UCSD-AML1 (cell line): ENCODE results near the gene NT5M.

Experiments used
- DNase-seq: peaks from one replicate; lab custom pipeline; 2025; ENCODE audit not compliant: unreplicated experiment; lab: John Stamatoyannopoulos, UW

The NT5M gene

DNA sequence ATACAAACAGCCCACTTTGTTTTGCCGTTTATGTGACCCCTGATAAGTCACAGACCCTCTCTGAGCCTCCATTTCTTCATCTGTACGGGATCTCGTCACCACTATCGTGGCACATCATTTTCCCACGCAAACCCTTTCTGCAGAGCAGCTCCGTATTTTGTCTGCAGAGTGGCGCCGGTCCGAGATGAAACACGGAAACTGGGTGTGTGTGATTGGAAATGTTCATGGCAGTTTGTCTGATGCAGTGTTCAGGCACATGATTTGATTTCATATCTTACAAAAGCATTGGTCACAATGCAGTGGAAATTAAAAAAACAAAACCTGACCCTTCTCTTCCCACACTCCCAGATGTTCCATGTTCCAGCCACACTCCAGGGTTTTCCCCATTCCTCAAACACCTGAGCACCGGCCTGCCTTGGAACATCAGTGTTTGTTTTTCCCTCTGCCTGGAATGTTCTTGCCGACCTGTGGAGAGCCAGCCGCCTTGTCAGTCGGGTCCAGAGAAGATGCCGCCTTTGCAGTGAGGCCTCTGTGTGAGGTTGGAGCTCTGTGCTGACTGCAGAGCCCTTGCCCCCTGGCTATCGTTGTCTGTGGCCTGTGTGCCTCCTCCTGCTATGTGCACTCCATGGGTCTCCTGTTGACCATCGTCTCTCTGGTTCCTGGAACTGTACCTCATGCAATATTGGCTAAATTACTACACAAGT lies 39.2 kb downstream of the NT5M start:
- no peak for DNase-seq

DNA sequence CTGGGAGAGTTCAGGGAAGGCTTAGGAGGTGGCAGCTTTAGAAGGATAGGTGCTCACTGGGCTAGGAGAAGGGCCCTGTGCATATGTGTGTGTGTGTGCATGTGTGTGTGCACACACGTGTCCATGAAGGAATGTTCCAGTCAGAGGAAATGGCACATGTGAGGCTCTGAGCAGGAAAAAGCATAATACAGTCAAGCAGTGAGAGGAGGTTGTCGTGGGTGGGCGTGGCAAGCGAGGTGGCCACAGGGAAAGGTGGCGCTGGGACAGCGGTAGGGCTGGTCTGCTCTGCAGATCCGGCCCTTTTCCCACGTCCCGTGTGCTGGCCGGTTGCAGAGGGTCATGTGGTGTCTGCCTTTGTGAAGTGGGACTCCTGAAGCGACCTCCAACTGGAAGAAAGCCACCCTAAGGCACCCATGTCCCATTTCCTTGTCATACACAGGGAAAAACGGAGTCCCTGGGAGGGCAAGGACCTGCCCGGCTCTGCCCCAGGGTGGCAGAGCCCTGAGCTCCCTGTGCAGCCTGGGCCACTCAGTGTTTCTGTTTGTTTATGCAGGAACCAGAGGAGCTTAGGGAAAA lies 40.1 kb downstream of the NT5M start:
- no peak for DNase-seq

DNA sequence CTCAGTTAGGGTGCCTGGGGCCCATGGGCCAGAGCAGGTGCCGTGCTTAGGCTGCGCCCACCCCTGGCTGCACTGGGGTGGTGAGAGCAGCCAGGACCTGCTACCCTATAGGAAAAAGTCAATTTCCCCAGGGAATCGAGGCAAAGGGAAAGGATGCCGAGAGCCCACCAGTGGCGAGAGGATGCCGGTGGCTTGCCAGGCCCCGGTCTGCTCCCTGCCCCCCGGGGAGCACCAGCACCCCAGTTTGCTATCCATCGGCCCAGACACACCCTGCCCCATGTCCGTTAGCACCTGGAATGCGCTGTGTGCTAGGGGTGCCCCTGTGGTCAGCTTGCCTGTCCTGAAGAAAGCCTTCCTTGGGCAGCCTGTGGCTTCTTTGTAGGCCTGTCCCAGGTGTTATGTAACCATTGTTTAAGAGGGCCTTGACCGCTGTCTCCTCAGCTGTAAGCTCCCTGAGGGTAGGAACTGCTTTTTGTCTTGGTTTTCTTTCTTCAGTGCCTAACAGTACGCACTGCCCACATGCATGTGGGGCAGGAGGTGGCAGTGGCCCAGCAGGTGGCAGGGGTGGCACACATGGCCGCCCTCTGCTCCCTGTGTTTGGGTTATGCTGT lies 40.8 kb downstream of the NT5M start:
- DNase-seq = no peak

GRCh38 chr17:17344507-17345293 lies 41.5 kb downstream of the NT5M start:
- DNase-seq = no peak

DNA sequence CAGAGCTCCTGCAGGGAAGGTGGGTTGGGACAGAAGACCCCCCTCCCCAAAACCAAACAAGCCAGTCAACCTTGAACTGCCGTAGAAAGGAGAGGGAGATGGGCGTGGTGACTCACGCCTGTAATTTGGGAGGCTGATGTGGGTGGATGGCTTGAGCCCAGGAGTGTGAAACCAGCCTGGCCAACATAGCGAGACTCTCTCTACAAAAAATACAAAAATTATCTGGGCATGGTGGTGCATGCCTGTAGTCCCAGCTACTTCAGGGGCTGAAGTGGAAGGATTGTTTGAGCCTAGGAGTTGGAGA lies 42.1 kb downstream of the NT5M start:
- DNase-seq = no peak

GRCh38 chr17:17345686-17346427 lies 42.7 kb downstream of the NT5M start:
- no peak for DNase-seq

DNA sequence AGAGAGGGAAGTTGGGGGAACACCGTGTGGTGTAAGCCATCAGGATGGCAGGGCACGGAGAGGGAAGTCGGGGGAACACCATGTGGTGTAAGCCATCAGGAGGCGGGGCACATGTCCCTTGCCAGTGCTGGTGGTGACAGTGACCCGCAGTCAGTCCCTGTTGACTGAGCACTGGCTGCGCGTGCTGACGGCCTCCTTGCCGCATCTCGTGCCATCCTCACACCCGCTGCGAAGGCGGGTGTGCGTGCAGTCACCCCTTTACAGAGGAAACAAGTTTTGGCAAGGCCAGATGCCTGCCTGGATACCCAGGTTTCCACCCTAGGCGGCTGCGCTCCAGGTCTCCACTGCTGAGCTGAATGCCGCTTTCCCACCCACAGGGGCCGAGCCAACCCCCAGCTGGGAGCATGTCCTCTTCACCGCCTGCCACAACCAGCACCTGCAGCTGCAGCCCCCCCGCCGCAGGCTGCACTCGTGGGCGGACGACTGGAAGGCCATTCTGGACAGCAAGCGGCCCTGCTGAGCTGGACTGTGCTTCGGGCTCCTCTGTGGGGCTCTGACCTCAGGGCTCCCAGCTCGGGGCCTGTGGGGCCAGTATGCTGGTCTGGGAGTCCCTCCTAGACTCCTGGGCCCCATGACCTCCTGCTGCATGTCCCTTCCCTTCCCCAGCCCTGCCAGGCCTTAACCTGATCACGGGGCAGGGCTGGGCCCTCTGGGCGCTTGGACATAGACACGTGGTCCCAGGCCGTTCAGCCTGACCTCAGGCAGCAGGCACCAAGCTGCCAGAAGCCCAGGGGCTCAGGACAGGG lies 43.5 kb downstream of the NT5M start:
- no peak for DNase-seq

- DNase-seq = no peak
Measured at GRCh38 chr17:17347234-17347955, 44.2 kb downstream of the NT5M start.

- no peak for DNase-seq
Measured at GRCh38 chr17:17347956-17348871, 45.0 kb downstream of the NT5M start.

GRCh38 chr17:17348872-17349723 lies 45.9 kb downstream of the NT5M start:
- no peak for DNase-seq

- DNase-seq = no peak
Measured at GRCh38 chr17:17349724-17350106, 46.5 kb downstream of the NT5M start.

DNA sequence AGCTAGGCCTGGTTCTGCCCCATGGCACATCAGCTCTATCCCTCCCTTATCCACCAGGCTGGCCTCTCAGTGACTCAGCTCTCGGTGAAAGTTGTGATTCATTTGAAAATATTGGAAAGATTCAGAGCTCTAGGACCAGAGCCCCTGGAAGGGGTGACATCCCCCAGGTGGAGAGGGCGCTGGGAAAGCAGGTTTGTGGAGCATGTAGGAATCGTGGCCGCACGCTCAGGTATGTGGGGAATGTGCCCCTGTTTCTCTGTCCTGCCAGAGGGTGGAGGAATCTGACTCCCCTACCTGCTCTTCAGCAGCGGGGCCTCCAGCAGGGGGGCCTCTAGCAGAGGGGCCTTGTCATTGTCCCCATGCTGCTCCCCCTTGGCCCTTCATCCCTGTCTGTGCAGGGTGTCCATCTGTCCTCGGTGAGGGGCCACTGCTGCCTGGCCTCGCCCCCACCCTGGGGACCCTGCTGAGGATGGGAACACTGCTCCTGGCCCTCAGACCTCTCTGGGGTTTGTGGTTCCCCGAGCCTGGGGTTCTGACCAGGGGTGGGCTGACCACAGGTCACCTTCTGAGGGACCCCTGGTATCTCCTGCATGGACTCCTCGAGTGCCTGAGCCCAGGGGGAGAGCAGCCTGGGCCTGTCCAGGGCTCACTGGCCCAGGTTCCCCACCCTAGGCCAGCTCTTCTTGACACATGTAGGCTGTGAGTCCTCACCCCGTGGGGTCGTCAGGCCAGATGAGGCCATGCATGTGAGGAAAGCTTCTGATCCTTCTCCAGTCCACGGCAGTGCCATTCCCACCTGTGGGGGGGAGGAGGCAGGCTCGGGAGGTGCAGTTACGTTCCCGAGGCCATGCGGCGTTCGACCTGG lies 47.5 kb downstream of the NT5M start:
- no peak for DNase-seq

- no peak for DNase-seq
Measured at GRCh38 chr17:17351356-17351891, 48.3 kb downstream of the NT5M start.

DNA sequence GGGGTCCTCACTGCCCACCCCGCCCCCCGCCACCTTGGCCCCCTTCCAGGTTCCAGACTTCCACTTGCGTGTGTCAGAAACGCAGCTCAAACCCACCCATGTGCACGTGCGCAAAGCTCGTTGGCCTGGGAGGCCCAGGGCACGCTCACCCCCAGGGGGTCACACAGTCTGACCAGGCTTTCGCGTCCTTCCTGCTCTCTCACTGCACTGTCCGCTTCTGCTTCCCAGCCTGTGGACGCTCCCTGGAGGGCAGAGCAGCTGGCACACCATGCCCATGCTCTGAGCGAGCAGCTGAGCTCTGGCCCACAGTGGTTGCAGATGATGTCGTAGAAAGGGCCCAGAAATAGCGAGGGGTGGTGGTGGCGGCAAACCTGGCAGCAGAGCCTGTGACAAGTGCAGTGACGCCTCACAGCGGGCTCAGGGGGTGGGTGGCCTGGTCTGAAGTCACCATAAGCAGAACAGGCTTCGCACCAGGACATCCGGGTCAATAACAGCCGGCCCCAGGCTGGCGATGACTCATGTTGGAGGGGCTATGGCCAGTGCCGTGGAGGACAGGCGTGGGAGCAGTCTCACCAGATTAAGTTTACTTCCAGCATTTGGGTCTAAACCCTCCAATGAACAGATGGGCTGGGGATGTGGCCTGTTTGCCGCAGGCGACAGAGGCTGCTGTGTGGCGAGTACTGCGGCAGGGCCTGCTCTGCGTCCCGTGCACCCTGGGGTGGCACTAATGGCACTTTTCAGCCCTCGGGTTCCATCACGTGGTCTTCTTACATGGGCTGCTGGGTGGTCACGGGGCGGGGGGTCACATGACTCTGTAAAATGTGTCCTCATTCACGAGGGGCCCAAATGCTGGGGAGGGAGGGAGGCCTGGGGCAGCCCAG lies 49.0 kb downstream of the NT5M start:
- no peak for DNase-seq

DNA sequence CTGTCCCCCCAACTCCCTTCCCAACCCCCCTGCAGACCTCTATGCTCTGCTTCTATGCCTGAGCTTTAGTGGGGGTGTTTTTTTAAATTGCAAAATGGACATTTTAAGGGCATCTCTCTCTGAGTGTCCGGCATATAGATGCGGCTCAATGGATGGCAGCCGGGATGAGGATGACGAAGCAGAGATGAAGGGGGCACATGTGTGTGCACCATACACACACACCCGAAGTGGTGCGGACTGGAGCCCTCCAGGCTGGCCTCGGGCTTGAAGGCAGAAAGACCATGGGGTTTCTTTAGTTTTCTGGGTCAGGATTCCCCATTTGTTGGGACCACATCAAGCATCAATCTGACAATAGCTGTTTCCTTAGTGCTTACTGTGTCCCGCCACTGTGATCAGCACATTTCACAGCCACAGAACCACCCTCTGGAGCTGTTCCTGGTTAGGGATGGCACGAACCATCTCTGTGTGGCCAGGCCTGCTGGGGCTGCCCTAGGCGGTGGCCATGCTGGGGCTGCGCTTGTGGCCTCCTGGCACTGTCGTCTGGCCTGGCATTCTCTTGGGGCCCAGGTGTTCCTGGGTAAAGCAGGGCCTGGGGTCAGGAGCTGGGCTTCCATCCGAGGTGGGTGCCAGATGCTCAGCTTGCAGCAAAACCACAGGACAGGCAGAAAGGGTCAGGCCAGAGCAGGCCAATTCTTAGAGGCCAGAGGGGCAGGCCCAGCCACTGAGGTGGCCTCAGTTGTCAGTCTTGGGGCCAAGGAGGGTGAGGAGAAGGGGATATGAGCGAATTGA lies 49.9 kb downstream of the NT5M start:
- DNase-seq = no peak
